Tibial artery (tissue), 4 donors: Measurements from ENCODE around the gene CLHC1.
"Not testable (repeated sequence)": the region's sequence is repeated elsewhere in the genome, so short reads cannot be mapped to it uniquely, and the experiment has no call there.

ENCODE experiments used
- DNase-seq, 2 donors: peaks; one replicate each; pipeline ENCODE4 v3.0.0-alpha.2; 2019
- H3K27ac ChIP-seq, 2 donors: fragments of 200-600 bp; sonication (generic) in 1 of 2; 1 replicate in 1 of 2; 2 replicates in 1 of 2; pipeline ENCODE4 v1.5.1; 2018 to 2019; ENCODE audit warnings: mild to moderate bottlenecking in 1 of 2
- H3K27me3 ChIP-seq, 2 donors: fragments of 200-600 bp; sonication (generic) in 1 of 2; one replicate each; pipeline versions ENCODE4 v1.5.1 to v1.6.0; 2016 to 2019
- H3K36me3 ChIP-seq, 3 donors: fragments of 200-600 bp; sonication (generic) in 2 of 3; one replicate each; pipeline ENCODE4 v1.5.1; 2016 to 2019; ENCODE audit warnings: mild to moderate bottlenecking in 2 of 3
- H3K4me1 ChIP-seq, 4 donors: fragments of 200-600 bp; sonication (generic) in 2 of 4; 1 replicate in 3 of 4; 2 replicates in 1 of 4; pipeline ENCODE4 v1.5.1; 2016 to 2019
- H3K4me3 ChIP-seq, 2 donors: fragments of 200-600 bp; sonication (generic) in 1 of 2; 1 replicate in 1 of 2; 2 replicates in 1 of 2; pipeline ENCODE4 v1.5.1; 2018 to 2019; ENCODE audit warnings: mild to moderate bottlenecking in 2 of 2
- H3K9me3 ChIP-seq, 3 donors: fragments of 200-600 bp; sonication (generic) in 1 of 3; one replicate each; pipeline ENCODE4 v1.5.1; 2016 to 2019
- CTCF ChIP-seq, 2 experiments: fragments of 200-600 bp in 1 of 2; fragments of 450-650 bp in 1 of 2; IDR thresholded peaks; one replicate each; pipeline ENCODE4 v1.5.1; 2017 to 2019; ENCODE audit warnings: antibody characterized with exemption in 2 of 2, mild to moderate bottlenecking in 1 of 2, moderate library complexity in 1 of 2
- intact Hi-C: fragments of 100-400 bp; cut with DNase I; formaldehyde crosslinking; loops from one replicate; pipeline ENCODE4 v1.15.0; 2023; ENCODE audit warnings: low total_unique reads

The CLHC1 gene

GRCh38 chr2:55204536-55204935, 27.6 kb downstream of the CLHC1 start:
- no peak for DNase-seq
- H3K9me3 ChIP-seq = no peaks in the 10 kb centered on the region
- peaks cover 12 to 23% (median 17%) of the 10 kb centered on the region in 3 donors for H3K36me3 ChIP-seq
- no peak overlapping the region for H3K4me3 ChIP-seq
- TF ChIP-seq CTCF (IDR thresholded peaks at IDR 0.05) = no peak
- no peaks in the 10 kb centered on the region for H3K27me3 ChIP-seq
- intact Hi-C loops = no loop called here
- H3K4me1 ChIP-seq = no peaks in the 10 kb centered on the region
- no peak overlapping the region for H3K27ac ChIP-seq

- intact Hi-C loops = no loop called here
- H3K4me3 ChIP-seq = no peak overlapping the region
- no peak for DNase-seq
- H3K27me3 ChIP-seq = no peaks in the 10 kb centered on the region
- peaks cover 24 to 37% (median 24%) of the 10 kb centered on the region in 3 donors for H3K36me3 ChIP-seq
- no peak overlapping the region for H3K27ac ChIP-seq
- no peaks in the 10 kb centered on the region for H3K9me3 ChIP-seq
- TF ChIP-seq CTCF (IDR thresholded peaks at IDR 0.05) = no peak
- no peaks in the 10 kb centered on the region for H3K4me1 ChIP-seq
These were observed 31.7 kb downstream of the CLHC1 start for GRCh38 chr2:55200416-55200815.

GRCh38 chr2:55196526-55196925, 35.6 kb downstream of the CLHC1 start:
- no peak for DNase-seq
- Histone ChIP-seq H3K36me3 (peaks cover 12 to 29% (median 23%) of the 10 kb centered on the region in 3 donors), H3K27ac (no peak overlapping the region), H3K4me3 (no peak overlapping the region), H3K27me3 (no peaks in the 10 kb centered on the region), H3K9me3 (no peaks in the 10 kb centered on the region), H3K4me1 (no peaks in the 10 kb centered on the region)
- TF ChIP-seq CTCF (IDR thresholded peaks at IDR 0.05) = no peak
- intact Hi-C loops = no loop called here

- DNase-seq, H3K4me3 ChIP-seq, H3K9me3 ChIP-seq, intact Hi-C loops, H3K27ac ChIP-seq, H3K4me1 ChIP-seq, H3K27me3 ChIP-seq: not testable (repeated sequence)
- H3K36me3 ChIP-seq = peaks cover 5 to 18% (median 12%) of the 10 kb centered on the region in 3 donors
These were observed 40.2 kb downstream of the CLHC1 start for GRCh38 chr2:55191888-55192287.

GRCh38 chr2:55186837-55187236, 45.3 kb downstream of the CLHC1 start:
- H3K27me3 ChIP-seq, H3K9me3 ChIP-seq, H3K4me3 ChIP-seq, DNase-seq, intact Hi-C loops, H3K27ac ChIP-seq, H3K36me3 ChIP-seq, H3K4me1 ChIP-seq: not testable (repeated sequence)

GRCh38 chr2:55180374-55180773, 51.7 kb downstream of the CLHC1 start:
- Histone ChIP-seq H3K27ac (no peak overlapping the region), H3K4me1 (peaks cover 0 to 7% (median 0%) of the 10 kb centered on the region in 4 donors), H3K9me3 (no peaks in the 10 kb centered on the region), H3K4me3 (no peak overlapping the region), H3K36me3 (no peaks in the 10 kb centered on the region), H3K27me3 (no peaks in the 10 kb centered on the region)
- intact Hi-C loops = no loop called here
- DNase-seq = no peak
- TF ChIP-seq CTCF (IDR thresholded peaks at IDR 0.05) = no peak

- H3K4me3 ChIP-seq = no peak overlapping the region
- no peaks in the 10 kb centered on the region for H3K27me3 ChIP-seq
- intact Hi-C loops = loop anchor here (5.0 to 10.0 kb wide), 2 partner anchors 274 to 451 kb away; partner anchors contain the start of gene EML6
- TF ChIP-seq CTCF (IDR thresholded peaks at IDR 0.05) = no peak
- no peak overlapping the region for H3K27ac ChIP-seq
- no peaks in the 10 kb centered on the region for H3K36me3 ChIP-seq
- peaks cover 0 to 17% (median 0%) of the 10 kb centered on the region in 4 donors for H3K4me1 ChIP-seq
- no peaks in the 10 kb centered on the region for H3K9me3 ChIP-seq
- no peak for DNase-seq
These were observed 56.0 kb downstream of the CLHC1 start for GRCh38 chr2:55176094-55176415.
